GM23248 (cell line): ENCODE results near the gene CSRNP2. TPM values are rescaled to one million over a fixed set of nuclear protein-coding genes. Genes with fewer than 3 reads are reported as not detected.

Experiments
- DNase-seq: peaks from one replicate; pipeline ENCODE4 v3.0.0-alpha.2; 2015
- H2AFZ ChIP-seq: fragments of 200-600 bp; sonication (generic); 2 replicates; pipeline ENCODE4 v1.6.1; 2016; ENCODE audit warnings: antibody characterized with exemption
- H3F3A ChIP-seq: fragments of 200-600 bp; sonication (generic); 2 replicates; pipeline ENCODE4 v1.6.1; 2016; ENCODE audit warnings: mild to moderate bottlenecking, antibody characterized with exemption, mixed run types; ENCODE audit not compliant: insufficient read depth
- H3K27ac ChIP-seq: fragments of 200-600 bp; sonication (generic); 2 replicates; pipeline ENCODE4 v1.5.1; 2016; ENCODE audit warnings: mild to moderate bottlenecking
- H3K27me3 ChIP-seq: fragments of 200-600 bp; sonication (generic); replicated peaks from 2 replicates; pipeline ENCODE4 v1.6.1; 2016; ENCODE audit warnings: mild to moderate bottlenecking; ENCODE audit not compliant: insufficient read depth
- H3K36me3 ChIP-seq: fragments of 200-600 bp; sonication (generic); 2 replicates; pipeline ENCODE4 v1.6.1; 2016; ENCODE audit warnings: low read depth, mild to moderate bottlenecking
- H3K4me1 ChIP-seq: fragments of 200-600 bp; sonication (generic); 2 replicates; pipeline ENCODE4 v1.6.1; 2016; ENCODE audit warnings: mild to moderate bottlenecking; ENCODE audit not compliant: insufficient read depth
- H3K4me2 ChIP-seq: fragments of 200-600 bp; sonication (generic); one replicate; pipeline ENCODE4 v1.6.1; 2016; ENCODE audit warnings: mild to moderate bottlenecking; ENCODE audit not compliant: unreplicated experiment
- H3K4me3 ChIP-seq: fragments of 200-600 bp; sonication (generic); 2 replicates; pipeline ENCODE4 v1.5.1; 2016; ENCODE audit warnings: mild to moderate bottlenecking
- H3K79me2 ChIP-seq: fragments of 200-600 bp; sonication (generic); 2 replicates; pipeline ENCODE4 v1.6.1; 2016; ENCODE audit warnings: mild to moderate bottlenecking; ENCODE audit not compliant: insufficient read depth
- H3K9ac ChIP-seq: fragments of 200-600 bp; sonication (generic); 2 replicates; pipeline ENCODE4 v1.6.1; 2016; ENCODE audit warnings: mild to moderate bottlenecking
- H3K9me2 ChIP-seq: fragments of 200-600 bp; sonication (generic); 2 replicates; pipeline ENCODE4 v1.6.1; 2016; ENCODE audit warnings: mixed run types, mild to moderate bottlenecking, moderate library complexity; ENCODE audit not compliant: insufficient read depth
- H3K9me3 ChIP-seq: fragments of 200-600 bp; sonication (generic); one replicate; pipeline ENCODE4 v1.6.1; 2017; ENCODE audit warnings: low read depth
- H4K20me1 ChIP-seq: fragments of 200-600 bp; sonication (generic); 2 replicates; pipeline ENCODE4 v1.6.0; 2016; ENCODE audit not compliant: insufficient read depth
- EZH2 ChIP-seq: fragments of 200-600 bp; sonication (generic); IDR thresholded peaks from 2 replicates; pipeline ENCODE4 v1.6.1; 2018; ENCODE audit warnings: antibody characterized with exemption, mild to moderate bottlenecking; ENCODE audit not compliant: insufficient read depth, poor library complexity, severe bottlenecking
- EZH2phosphoT487 ChIP-seq: fragments of 200-600 bp; sonication (generic); IDR thresholded peaks from 2 replicates; pipeline ENCODE4 v1.6.1; 2018; ENCODE audit warnings: antibody characterized with exemption, moderate library complexity, mild to moderate bottlenecking, low read depth; ENCODE audit not compliant: insufficient read depth
- WGBS, 2 experiments: methylation state at CpG; one replicate each; pipeline ENCODE4 v1.1.6; 2015 to 2017; ENCODE audit warnings: low lambda C conversion rate in 2 of 2, low coverage in 1 of 2; ENCODE audit errors: missing lambda C conversion rate in 2 of 2; 5-methylcytosine and 5-hydroxymethylcytosine counted together
- in situ Hi-C: fragments of 300-500 bp; cut with MboI; formaldehyde crosslinking; loops from 2 replicates; pipeline ENCODE4 v1.15.0; 2020
- polyA plus RNA-seq: library from polyadenylated mRNA; unstranded; fragments of >200 nt; fragmentation: Nextera tagmentation; extraction: Ambion mirVana; gene quantifications from 2 replicates; pipeline ENCODE4 v1.2.1, GENCODE V29; 2016
- total RNA-seq: library from RNA; depleted of rRNA; stranded (reverse); fragments of >200 nt; shearing (Covaris generic); gene quantifications from 2 replicates; pipeline ENCODE4 v1.2.3, GENCODE V29; 2014

The CSRNP2 gene
- total and polyA plus RNA-seq, 2 experiments from 2014 or later: 15.1 to 22.0 TPM

- no peak for DNase-seq
- Histone ChIP-seq H3K9me2 (no peaks in the 10 kb centered on the region), H3K79me2 (peaks cover 10% of the 10 kb centered on the region; the same call in 1 of the 2 replicates), H3K9me3 (no peaks in the 10 kb centered on the region), H3K4me2 (no peak overlapping the region), H3K27me3 (no peaks in the 10 kb centered on the region), H2AFZ (no peak overlapping the region), H3K9ac (no peak overlapping the region), H3K4me3 (no peak overlapping the region), H3K4me1 (no peaks in the 10 kb centered on the region), H3F3A (peaks cover 17% of the 10 kb centered on the region), H4K20me1 (no peaks in the 10 kb centered on the region), H3K27ac (no peak overlapping the region), H3K36me3 (peaks cover 71% of the 10 kb centered on the region)
- in situ Hi-C loops: no loop called here
- TF ChIP-seq EZH2 (no peak), EZH2phosphoT487 (no peak)
- 77 to 84% methylated on average over 6 to 7 of the region's 7 CpGs for WGBS, 2 experiments
Measured at GRCh38 chr12:51067771-51068170, 15.6 kb downstream of the CSRNP2 start.

- H3K36me3 ChIP-seq: peaks cover 73% of the 10 kb centered on the region
Measured at GRCh38 chr12:51067229-51067628, 16.2 kb downstream of the CSRNP2 start.

DNA sequence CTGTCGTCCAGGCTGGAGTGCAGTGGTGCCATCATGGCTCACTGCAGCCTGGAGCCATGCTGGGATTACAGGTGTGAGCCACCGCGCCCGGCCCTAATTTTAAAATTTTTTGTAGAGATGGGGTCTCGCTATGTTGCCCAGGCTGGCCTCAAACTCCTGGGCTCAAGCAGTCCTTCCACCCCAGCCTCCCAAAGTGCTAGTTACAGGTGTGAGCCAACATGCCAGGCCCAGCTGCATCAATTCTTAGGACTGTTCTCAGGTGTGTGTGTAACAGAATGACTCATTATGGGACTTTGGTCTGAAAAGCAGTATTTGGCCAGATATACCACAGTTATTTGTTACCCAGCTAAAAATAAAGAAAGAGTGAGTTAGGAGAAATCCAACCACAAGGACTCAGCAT is 17.9 kb downstream of the CSRNP2 start:
- H3K27ac ChIP-seq: no peak overlapping the region
- H3K4me1 ChIP-seq: no peaks in the 10 kb centered on the region
- no peak for DNase-seq
- H3K9me2 ChIP-seq: no peaks in the 10 kb centered on the region
- no peaks in the 10 kb centered on the region for H3K9me3 ChIP-seq
- no peak for TF ChIP-seq EZH2phosphoT487
- no peak for TF ChIP-seq EZH2
- 0 out of 2 replicates have a peak, but pooled peaks cover 8% of the 10 kb centered on the region for H3K79me2 ChIP-seq
- H4K20me1 ChIP-seq: no peaks in the 10 kb centered on the region
- no peak overlapping the region for H3K4me3 ChIP-seq
- H3K36me3 ChIP-seq: peaks cover 66% of the 10 kb centered on the region
- H3K9ac ChIP-seq: no peak overlapping the region
- in situ Hi-C loops: no loop called here
- no peak overlapping the region for H2AFZ ChIP-seq
- WGBS, 2 experiments: 97 to 100% methylated on average over 5 of the region's 5 CpGs
- H3K4me2 ChIP-seq: no peak overlapping the region
- H3F3A ChIP-seq: peaks cover 34% of the 10 kb centered on the region
- H3K27me3 ChIP-seq: no peaks in the 10 kb centered on the region

More at GRCh38 chr12:51067229-51067628, 16.2 kb downstream of the CSRNP2 start:
- no peak for DNase-seq
- Histone ChIP-seq H3F3A (peaks cover 22% of the 10 kb centered on the region), H3K4me1 (no peaks in the 10 kb centered on the region), H2AFZ (no peak overlapping the region), H4K20me1 (no peaks in the 10 kb centered on the region), H3K79me2 (0 out of 2 replicates have a peak, but pooled peaks cover 8% of the 10 kb centered on the region), H3K9ac (no peak overlapping the region), H3K27me3 (no peaks in the 10 kb centered on the region), H3K9me3 (no peaks in the 10 kb centered on the region), H3K9me2 (no peaks in the 10 kb centered on the region), H3K4me2 (no peak overlapping the region), H3K4me3 (no peak overlapping the region), H3K27ac (no peak overlapping the region)
- in situ Hi-C loops: no loop called here
- WGBS, 2 experiments: 72 to 74% methylated on average over 4 of the region's 4 CpGs
- TF ChIP-seq EZH2 (no peak), EZH2phosphoT487 (no peak)

DNA sequence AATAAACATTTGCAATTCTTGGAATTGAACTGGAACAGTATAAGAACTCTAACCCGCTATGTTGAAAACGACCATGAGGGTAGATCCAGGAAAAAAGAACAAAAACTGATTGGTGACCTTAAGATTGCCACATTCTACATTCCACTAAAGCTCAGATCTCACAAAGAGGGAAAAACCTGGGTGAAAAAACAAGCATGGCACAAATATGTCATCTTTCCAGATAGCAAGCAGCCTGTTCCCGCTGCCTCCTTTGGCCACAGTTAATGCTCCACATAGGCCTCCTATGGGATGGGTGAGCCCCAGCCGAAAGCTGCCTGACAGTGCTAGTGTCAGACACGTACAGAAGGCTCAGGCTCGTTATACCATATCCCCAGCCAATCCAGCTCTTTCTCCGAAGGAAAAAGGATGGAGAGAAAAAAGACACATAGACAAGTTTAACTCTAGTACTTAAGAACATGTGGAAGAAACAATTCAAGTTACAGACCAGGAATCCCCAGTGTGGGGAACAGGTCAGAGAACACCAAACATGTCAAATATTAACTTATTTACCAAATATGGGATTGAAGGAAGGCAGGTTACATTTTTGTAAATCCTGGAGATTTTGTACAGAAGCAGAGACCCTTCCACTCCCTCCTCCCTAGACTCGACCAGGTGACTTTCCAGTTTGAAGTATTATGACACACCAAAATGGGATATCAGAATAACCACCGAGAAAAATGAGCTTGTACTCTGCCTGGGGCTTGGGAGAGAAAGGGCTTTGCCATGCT is 20.6 kb downstream of the CSRNP2 start:
- Histone ChIP-seq H3K79me2 (no peaks in the 10 kb centered on the region), H3K4me2 (no peak overlapping the region), H4K20me1 (no peaks in the 10 kb centered on the region), H3F3A (peaks cover 50% of the 10 kb centered on the region), H3K36me3 (peaks cover 61% of the 10 kb centered on the region), H3K9ac (no peak overlapping the region), H3K27me3 (no peaks in the 10 kb centered on the region), H3K4me1 (no peaks in the 10 kb centered on the region), H2AFZ (no peak overlapping the region), H3K27ac (no peak overlapping the region), H3K4me3 (no peak overlapping the region), H3K9me2 (no peaks in the 10 kb centered on the region), H3K9me3 (no peaks in the 10 kb centered on the region)
- in situ Hi-C loops: no loop called here
- TF ChIP-seq EZH2 (no peak), EZH2phosphoT487 (no peak)
- no peak for DNase-seq
- WGBS, 2 experiments: 73 to 75% methylated on average over 9 of the region's 9 CpGs
